Gastrocnemius medialis (tissue), 4 donors: ENCODE measurements around the gene CDC42BPA. TPM values are rescaled to one million over a fixed set of nuclear protein-coding genes. Genes with fewer than 3 reads are reported as not detected.

ENCODE experiments used
- ATAC-seq, 2 donors: fragments of 150-250 bp; one replicate each; pipeline ENCODE4 v1.9.1; 2016
- DNase-seq, 2 donors: peaks; one replicate each; pipeline ENCODE4 v3.0.0-alpha.2; 2019
- H3K27ac ChIP-seq, 4 donors: fragments of 200-600 bp; sonication (generic); 1 replicate in 1 of 4; 2 replicates in 3 of 4; pipeline ENCODE4 v1.5.1; 2016 to 2018; ENCODE audit warnings: mild to moderate bottlenecking in 2 of 4, moderate library complexity in 1 of 4
- H3K27me3 ChIP-seq, 3 donors: fragments of 200-600 bp; sonication (generic) in 2 of 3; 1 replicate in 1 of 3; 2 replicates in 2 of 3; pipeline versions ENCODE4 v1.5.1 to v1.6.0; 2016 to 2019; ENCODE audit warnings: mild to moderate bottlenecking in 1 of 3, moderate library complexity in 1 of 3
- H3K36me3 ChIP-seq, 2 donors: fragments of 200-600 bp; sonication (generic) in 1 of 2; one replicate each; pipeline ENCODE4 v1.5.1; 2017 to 2018
- H3K4me1 ChIP-seq, 2 donors: fragments of 200-600 bp; sonication (generic) in 1 of 2; one replicate each; pipeline ENCODE4 v1.5.1; 2016 to 2017; ENCODE audit warnings: mild to moderate bottlenecking in 2 of 2
- H3K4me3 ChIP-seq, 4 donors: fragments of 200-600 bp; sonication (generic) in 3 of 4; 1 replicate in 1 of 4; 2 replicates in 3 of 4; pipeline ENCODE4 v1.5.1; 2016 to 2019; ENCODE audit warnings: mild to moderate bottlenecking in 2 of 4
- H3K9me3 ChIP-seq, 3 donors: fragments of 200-600 bp; sonication (generic) in 2 of 3; 1 replicate in 1 of 3; 2 replicates in 2 of 3; pipeline ENCODE4 v1.5.1; 2016 to 2019
- POLR2A ChIP-seq, 2 donors: fragments of 450-650 bp; IDR thresholded peaks; one replicate each; pipeline ENCODE4 v1.6.1; 2017; ENCODE audit warnings: antibody characterized with exemption in 2 of 2, mild to moderate bottlenecking in 2 of 2, moderate library complexity in 2 of 2
- in situ Hi-C, 4 donors: fragments of 200-750 bp; cut with MboI; loops; one replicate each; pipeline versions ENCODE4 v1.15.0 to v1.8.0; 2017; ENCODE audit warnings: low sequenced_read_pairs in 4 of 4
- intact Hi-C: fragments of 100-400 bp; cut with DNase I; formaldehyde crosslinking; loops from one replicate; pipeline ENCODE4 v1.15.1; 2023; ENCODE audit warnings: low total_unique reads
- total RNA-seq, 4 donors: library from RNA; depleted of rRNA; stranded (reverse); fragments of >200 nt; gene quantifications; one replicate each; pipeline versions ENCODE4 v1.1.0 to v1.2.3, GENCODE V29; 2016
- TF ChIP-seq, protein P1 (sequence below), 5 experiments: fragments of 450-650 bp in 3 of 5; fragments of 200-600 bp in 2 of 5; sonication (generic) in 2 of 5; IDR thresholded peaks in 4 of 5; conservative IDR thresholded peaks in 1 of 5; 1 replicate in 4 of 5; 2 replicates in 1 of 5; pipeline ENCODE4 v1.5.1; 2016 to 2019; ENCODE audit warnings: antibody characterized with exemption in 5 of 5, mild to moderate bottlenecking in 3 of 5, moderate library complexity in 3 of 5

The CDC42BPA gene
- total RNA-seq, 4 donors from 2014 or later = 13.9 to 30.6 (median 16.6) TPM

DNA sequence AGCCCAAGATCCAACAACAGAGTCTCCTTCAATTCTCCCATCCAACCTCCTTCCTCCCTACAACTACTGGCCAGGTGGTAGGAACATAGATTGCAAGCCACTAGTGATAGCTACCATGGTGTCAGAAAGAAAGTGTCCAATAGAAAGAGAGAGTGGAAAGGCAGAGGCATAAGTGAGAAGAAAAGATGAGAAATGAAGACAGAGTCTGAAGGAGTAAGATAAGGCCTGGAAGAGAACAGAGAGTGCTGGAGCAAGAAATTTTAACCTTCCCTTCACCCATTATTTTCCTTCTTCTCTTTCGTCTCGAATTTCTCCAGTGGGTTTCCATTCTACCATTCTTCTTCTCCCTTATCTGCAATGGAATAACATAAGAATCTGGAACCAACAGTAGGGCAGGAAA is 57.9 kb downstream of the CDC42BPA start:
- Histone ChIP-seq H3K4me1 (peaks cover 9 to 24% of the 10 kb centered on the region in 2 donors), H3K9me3 (no peaks in the 10 kb centered on the region), H3K4me3 (no peak overlapping the region), H3K27ac (no peak overlapping the region), H3K27me3 (no peaks in the 10 kb centered on the region), H3K36me3 (no peaks in the 10 kb centered on the region)
- intact Hi-C loops = no loop called here
- ATAC-seq (no peak), DNase-seq (no peak)
- in situ Hi-C loops = no loop called here
- TF ChIP-seq, protein P1, sequence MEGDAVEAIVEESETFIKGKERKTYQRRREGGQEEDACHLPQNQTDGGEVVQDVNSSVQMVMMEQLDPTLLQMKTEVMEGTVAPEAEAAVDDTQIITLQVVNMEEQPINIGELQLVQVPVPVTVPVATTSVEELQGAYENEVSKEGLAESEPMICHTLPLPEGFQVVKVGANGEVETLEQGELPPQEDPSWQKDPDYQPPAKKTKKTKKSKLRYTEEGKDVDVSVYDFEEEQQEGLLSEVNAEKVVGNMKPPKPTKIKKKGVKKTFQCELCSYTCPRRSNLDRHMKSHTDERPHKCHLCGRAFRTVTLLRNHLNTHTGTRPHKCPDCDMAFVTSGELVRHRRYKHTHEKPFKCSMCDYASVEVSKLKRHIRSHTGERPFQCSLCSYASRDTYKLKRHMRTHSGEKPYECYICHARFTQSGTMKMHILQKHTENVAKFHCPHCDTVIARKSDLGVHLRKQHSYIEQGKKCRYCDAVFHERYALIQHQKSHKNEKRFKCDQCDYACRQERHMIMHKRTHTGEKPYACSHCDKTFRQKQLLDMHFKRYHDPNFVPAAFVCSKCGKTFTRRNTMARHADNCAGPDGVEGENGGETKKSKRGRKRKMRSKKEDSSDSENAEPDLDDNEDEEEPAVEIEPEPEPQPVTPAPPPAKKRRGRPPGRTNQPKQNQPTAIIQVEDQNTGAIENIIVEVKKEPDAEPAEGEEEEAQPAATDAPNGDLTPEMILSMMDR (IDR thresholded peaks at IDR 0.05 in 4 of 5, conservative IDR thresholded peaks at IDR 0.05 in 1 of 5) = no peak
- no peak for TF ChIP-seq POLR2A (IDR thresholded peaks at IDR 0.05)

DNA sequence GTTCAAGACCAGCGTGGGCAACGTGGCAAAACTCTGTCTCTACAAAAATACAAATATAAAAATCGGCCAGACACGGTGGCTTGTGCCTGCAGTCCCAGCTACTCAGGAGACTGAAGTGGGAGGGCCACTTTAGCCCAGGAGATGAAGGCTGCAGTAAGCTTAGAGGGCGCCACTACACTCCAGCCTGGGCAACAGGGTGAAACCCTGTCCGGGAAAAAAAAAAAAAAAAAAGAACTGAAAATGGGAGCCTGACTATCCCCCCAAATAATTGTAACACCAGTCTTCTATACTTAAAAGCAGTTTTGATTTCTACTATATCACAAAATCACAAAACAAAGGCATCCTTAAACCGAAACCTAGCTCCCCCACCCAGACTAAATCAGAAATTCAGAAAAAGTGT is 60.3 kb downstream of the CDC42BPA start:
- no peaks in the 10 kb centered on the region for H3K27me3 ChIP-seq
- ATAC-seq = no peak
- no peaks in the 10 kb centered on the region for H3K36me3 ChIP-seq
- peaks cover 9 to 24% of the 10 kb centered on the region in 2 donors for H3K4me1 ChIP-seq
- H3K27ac ChIP-seq = no peak overlapping the region
- TF ChIP-seq, protein P1 (IDR thresholded peaks at IDR 0.05 in 4 of 5, conservative IDR thresholded peaks at IDR 0.05 in 1 of 5) = no peak
- TF ChIP-seq POLR2A (IDR thresholded peaks at IDR 0.05) = no peak
- intact Hi-C loops (no loop called here), in situ Hi-C loops (no loop called here)
- DNase-seq = no peak
- H3K4me3 ChIP-seq = no peak overlapping the region
- H3K9me3 ChIP-seq = no peaks in the 10 kb centered on the region

DNA sequence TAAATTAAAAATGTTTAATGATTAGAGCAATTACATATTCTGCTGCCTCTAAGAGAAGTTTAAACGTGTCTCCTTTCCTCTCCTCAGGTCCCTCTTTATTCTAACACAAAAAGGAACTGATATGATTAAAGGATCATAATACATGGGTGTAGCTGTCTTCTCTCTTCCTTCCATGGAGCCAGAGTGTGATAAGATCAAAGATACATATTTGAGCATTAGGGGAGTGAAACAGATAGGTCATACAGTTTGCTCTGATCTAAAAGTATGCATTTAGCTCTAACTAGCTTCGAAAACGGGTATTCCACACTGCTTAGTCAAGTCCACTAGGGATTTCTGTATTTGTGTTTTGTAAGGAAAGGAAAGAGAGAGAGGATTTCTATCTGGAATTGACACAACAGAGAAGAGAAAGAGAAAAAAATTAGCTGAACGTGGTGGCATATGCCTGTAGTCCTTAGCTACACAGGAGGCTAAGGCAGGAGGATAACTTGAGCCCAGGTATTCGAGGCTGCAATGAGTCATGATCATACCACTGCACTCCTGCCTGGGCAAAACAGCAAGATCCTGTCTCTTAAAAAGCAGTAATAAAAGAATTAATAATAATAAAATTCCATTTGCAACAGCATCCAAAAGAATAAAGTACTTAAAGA is 63.1 kb downstream of the CDC42BPA start:
- Histone ChIP-seq H3K4me1 (peaks cover 0 to 8% of the 10 kb centered on the region in 2 donors), H3K27ac (no peak overlapping the region), H3K36me3 (no peaks in the 10 kb centered on the region), H3K4me3 (no peak overlapping the region), H3K27me3 (no peaks in the 10 kb centered on the region), H3K9me3 (no peaks in the 10 kb centered on the region)
- intact Hi-C loops = no loop called here
- DNase-seq (no peak), ATAC-seq (no peak)
- TF ChIP-seq POLR2A (IDR thresholded peaks at IDR 0.05) = no peak
- TF ChIP-seq, protein P1 (IDR thresholded peaks at IDR 0.05 in 4 of 5, conservative IDR thresholded peaks at IDR 0.05 in 1 of 5) = no peak
- in situ Hi-C loops = no loop called here

DNA sequence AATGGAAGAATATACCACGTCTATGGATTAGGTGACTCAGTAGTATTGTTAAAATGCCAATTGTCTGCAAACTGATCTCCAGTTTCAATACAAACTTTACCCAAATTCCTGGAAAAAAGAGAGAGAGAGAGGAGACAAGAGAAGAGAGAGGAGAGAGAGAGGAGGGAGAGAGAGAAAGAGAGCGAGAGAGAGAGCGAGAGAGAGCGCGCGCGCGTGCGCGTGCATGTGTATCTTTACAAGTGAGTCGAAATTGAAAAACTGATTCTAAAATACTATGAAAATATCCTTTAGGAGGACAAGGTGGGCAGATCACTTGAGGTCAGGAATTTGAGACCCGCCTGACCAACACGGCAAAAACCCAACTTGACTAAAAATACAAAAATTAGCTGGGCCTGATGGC is 65.2 kb downstream of the CDC42BPA start:
- no peaks in the 10 kb centered on the region for H3K27me3 ChIP-seq
- in situ Hi-C loops = no loop called here
- no peak overlapping the region for H3K27ac ChIP-seq
- TF ChIP-seq, protein P1 (IDR thresholded peaks at IDR 0.05 in 4 of 5, conservative IDR thresholded peaks at IDR 0.05 in 1 of 5) = no peak
- H3K36me3 ChIP-seq = no peaks in the 10 kb centered on the region
- no peak overlapping the region for H3K4me3 ChIP-seq
- no peak for DNase-seq
- no peak for ATAC-seq
- no peaks in the 10 kb centered on the region for H3K4me1 ChIP-seq
- no peaks in the 10 kb centered on the region for H3K9me3 ChIP-seq
- intact Hi-C loops = no loop called here
